OCI-LY3 (cell line): ENCODE results near the gene SLC22A14.

Source experiments
- H2AFZ ChIP-seq: fragments of 200-600, 300-600 bp; shearing (Covaris generic); 2 replicates; pipeline ENCODE4 v1.6.0; 2014; ENCODE audit warnings: antibody characterized with exemption, low read depth, low read length
- H3K27ac ChIP-seq: fragments of 200-600, 300-600 bp; sonication (generic); 2 replicates; pipeline ENCODE4 v1.5.1; 2014; ENCODE audit warnings: mild to moderate bottlenecking, low read length, moderate library complexity, mixed read lengths
- H3K27me3 ChIP-seq: fragments of 200-600, 300-600 bp; sonication (generic); 2 replicates; pipeline ENCODE4 v1.6.1; 2014; ENCODE audit warnings: low read depth, low read length, mixed read lengths
- H3K36me3 ChIP-seq: fragments of 200-600, 300-600 bp; sonication (generic); replicated peaks from 2 replicates; pipeline ENCODE3; 2014; ENCODE audit warnings: low read depth, low read length, mixed read lengths
- H3K4me1 ChIP-seq: fragments of 300-600, 200-600 bp; sonication (generic); 2 replicates; pipeline ENCODE4 v1.6.1; 2014; ENCODE audit warnings: low read length, mixed read lengths
- H3K4me2 ChIP-seq: fragments of 200-600, 300-600 bp; sonication (generic); 2 replicates; pipeline ENCODE4 v1.6.1; 2014; ENCODE audit warnings: low read length, mixed read lengths
- H3K4me3 ChIP-seq: fragments of 300-600, 200-600 bp; sonication (generic); 2 replicates; pipeline ENCODE4 v1.5.1; 2014; ENCODE audit warnings: antibody characterized with exemption, mild to moderate bottlenecking, low read length, moderate library complexity
- H3K79me2 ChIP-seq: fragments of 300-600, 200-600 bp; shearing (Covaris generic); 2 replicates; pipeline ENCODE4 v1.6.1; 2014; ENCODE audit warnings: mild to moderate bottlenecking, low read length, mixed read lengths
- H3K9ac ChIP-seq: fragments of 300-600, 200-600 bp; shearing (Covaris generic); 2 replicates; pipeline ENCODE4 v1.6.0; 2014; ENCODE audit warnings: mild to moderate bottlenecking, low read length, moderate library complexity
- H3K9me3 ChIP-seq: fragments of 200-600, 300-600 bp; shearing (Covaris generic); 2 replicates; pipeline ENCODE4 v1.6.1; 2014; ENCODE audit warnings: low read length, mixed read lengths; ENCODE audit not compliant: insufficient read depth
- H4K20me1 ChIP-seq: fragments of 200-600, 300-600 bp; sonication (generic); 2 replicates; pipeline ENCODE4 v1.6.1; 2016; ENCODE audit warnings: low read length, mixed read lengths; ENCODE audit not compliant: insufficient read depth
- EZH2phosphoT487 ChIP-seq: fragments of 200-600 bp; shearing (Covaris generic); IDR thresholded peaks from 2 replicates; pipeline ENCODE4 v1.6.1; 2018; ENCODE audit warnings: antibody characterized with exemption, mixed run types, low read depth
- TF ChIP-seq, protein P1 (sequence below): fragments of 200-600, 300-600 bp; sonication (generic); IDR thresholded peaks from 2 replicates; pipeline ENCODE4 v1.5.1; 2014; ENCODE audit warnings: antibody characterized with exemption, low read length, low read depth

Gene SLC22A14, protein sequence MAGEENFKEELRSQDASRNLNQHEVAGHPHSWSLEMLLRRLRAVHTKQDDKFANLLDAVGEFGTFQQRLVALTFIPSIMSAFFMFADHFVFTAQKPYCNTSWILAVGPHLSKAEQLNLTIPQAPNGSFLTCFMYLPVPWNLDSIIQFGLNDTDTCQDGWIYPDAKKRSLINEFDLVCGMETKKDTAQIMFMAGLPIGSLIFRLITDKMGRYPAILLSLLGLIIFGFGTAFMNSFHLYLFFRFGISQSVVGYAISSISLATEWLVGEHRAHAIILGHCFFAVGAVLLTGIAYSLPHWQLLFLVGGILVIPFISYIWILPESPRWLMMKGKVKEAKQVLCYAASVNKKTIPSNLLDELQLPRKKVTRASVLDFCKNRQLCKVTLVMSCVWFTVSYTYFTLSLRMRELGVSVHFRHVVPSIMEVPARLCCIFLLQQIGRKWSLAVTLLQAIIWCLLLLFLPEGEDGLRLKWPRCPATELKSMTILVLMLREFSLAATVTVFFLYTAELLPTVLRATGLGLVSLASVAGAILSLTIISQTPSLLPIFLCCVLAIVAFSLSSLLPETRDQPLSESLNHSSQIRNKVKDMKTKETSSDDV

DNA sequence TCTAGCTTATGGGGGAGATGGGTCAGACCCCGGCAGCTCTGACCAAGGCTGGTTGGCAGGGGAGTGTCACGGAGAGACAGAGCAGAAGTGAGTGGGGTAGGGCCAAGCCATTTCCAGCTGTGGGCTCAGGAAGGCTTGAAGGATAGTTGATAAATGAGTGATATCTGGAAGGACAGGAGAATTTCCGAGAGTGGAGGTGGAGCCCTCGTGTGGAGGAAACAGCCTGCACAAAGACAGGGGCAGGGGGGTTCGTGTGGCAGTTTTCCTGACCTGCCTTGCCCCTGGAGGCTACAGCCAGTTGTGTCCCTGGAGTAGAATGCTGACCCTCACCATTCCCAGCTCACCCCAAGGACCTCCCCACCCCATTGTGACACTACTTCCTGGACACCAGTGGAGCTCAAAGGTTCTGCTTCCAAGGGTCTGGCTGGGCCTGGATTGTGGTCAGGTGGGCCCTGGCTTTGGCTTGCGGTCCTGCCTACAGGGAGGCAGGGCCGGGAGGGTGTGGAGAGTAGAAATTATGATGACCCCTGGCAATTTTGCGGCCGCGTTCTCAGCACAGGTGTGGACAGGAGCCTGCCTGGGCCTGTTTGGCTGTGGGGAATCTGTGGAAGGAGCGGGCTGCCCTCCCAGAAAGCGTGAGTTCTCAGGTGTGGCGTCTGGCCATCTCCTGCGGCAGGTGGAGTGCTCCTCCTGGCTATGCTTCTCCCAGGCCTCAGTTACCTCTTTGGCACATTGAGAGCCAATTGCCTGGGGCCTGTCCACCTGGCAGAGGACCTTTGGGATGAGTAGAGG lies at the start of gene SLC22A14:
SLC22A14 (plus strand) TSS at position 400 of the 792 bp plus-strand sequence. CDS start 23,733 bp downstream, outside the sequence.
- Histone ChIP-seq H3K36me3 (no peaks in the 10 kb centered on the region), H3K27me3 (no peaks in the 10 kb centered on the region), H3K9ac (no peak within 1 kb of the TSS), H4K20me1 (no peaks in the 10 kb centered on the region), H3K4me2 (peak within 1 kb of the TSS; percentile 13), H3K79me2 (no peaks in the 10 kb centered on the region), H3K27ac (no peak within 1 kb of the TSS), H3K9me3 (no peaks in the 10 kb centered on the region), H3K4me3 (no peak within 1 kb of the TSS), H2AFZ (no peak within 1 kb of the TSS), H3K4me1 (peaks cover 13% of the 10 kb centered on the region)
- TF ChIP-seq, protein P1, sequence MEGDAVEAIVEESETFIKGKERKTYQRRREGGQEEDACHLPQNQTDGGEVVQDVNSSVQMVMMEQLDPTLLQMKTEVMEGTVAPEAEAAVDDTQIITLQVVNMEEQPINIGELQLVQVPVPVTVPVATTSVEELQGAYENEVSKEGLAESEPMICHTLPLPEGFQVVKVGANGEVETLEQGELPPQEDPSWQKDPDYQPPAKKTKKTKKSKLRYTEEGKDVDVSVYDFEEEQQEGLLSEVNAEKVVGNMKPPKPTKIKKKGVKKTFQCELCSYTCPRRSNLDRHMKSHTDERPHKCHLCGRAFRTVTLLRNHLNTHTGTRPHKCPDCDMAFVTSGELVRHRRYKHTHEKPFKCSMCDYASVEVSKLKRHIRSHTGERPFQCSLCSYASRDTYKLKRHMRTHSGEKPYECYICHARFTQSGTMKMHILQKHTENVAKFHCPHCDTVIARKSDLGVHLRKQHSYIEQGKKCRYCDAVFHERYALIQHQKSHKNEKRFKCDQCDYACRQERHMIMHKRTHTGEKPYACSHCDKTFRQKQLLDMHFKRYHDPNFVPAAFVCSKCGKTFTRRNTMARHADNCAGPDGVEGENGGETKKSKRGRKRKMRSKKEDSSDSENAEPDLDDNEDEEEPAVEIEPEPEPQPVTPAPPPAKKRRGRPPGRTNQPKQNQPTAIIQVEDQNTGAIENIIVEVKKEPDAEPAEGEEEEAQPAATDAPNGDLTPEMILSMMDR, result peak; percentile 82
- TF ChIP-seq EZH2phosphoT487, result no peak

DNA sequence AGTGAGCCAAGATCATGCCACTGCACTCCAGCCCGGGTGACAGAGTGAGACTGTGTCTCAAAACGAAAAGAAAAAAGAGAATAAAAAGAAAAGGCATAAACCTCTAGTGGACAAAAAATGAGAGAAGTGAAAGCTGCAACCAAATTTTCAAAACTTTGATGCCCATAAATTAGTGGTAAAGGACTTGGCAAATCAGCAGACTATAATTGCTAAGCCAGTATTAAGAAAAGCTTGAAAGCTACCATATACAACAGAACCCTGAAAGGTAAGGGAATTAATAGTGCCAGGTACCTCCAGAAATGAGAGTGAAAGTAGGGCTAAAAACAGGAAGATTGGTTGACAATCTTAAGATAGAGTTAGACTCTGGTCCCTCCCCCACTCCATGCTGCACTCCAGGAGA lies 49.4 kb upstream of the SLC22A14 start:
- TF ChIP-seq, protein P1, result no peak
- TF ChIP-seq EZH2phosphoT487, result no peak
- Histone ChIP-seq H4K20me1 (no peaks in the 10 kb centered on the region), H3K36me3 (peaks cover 82% of the 10 kb centered on the region), H3K79me2 (no peaks in the 10 kb centered on the region; the same call in 1 of the 2 replicates), H3K27ac (peak overlapping the region; percentile 83), H3K4me3 (peak overlapping the region; percentile 16), H3K9ac (peak overlapping the region; percentile 10; the same call in 1 of the 2 replicates), H3K9me3 (peaks cover 5% of the 10 kb centered on the region; the same call in 1 of the 2 replicates), H2AFZ (no peak overlapping the region), H3K4me2 (peak overlapping the region; percentile 57), H3K27me3 (no peaks in the 10 kb centered on the region), H3K4me1 (peaks cover 60% of the 10 kb centered on the region)

DNA sequence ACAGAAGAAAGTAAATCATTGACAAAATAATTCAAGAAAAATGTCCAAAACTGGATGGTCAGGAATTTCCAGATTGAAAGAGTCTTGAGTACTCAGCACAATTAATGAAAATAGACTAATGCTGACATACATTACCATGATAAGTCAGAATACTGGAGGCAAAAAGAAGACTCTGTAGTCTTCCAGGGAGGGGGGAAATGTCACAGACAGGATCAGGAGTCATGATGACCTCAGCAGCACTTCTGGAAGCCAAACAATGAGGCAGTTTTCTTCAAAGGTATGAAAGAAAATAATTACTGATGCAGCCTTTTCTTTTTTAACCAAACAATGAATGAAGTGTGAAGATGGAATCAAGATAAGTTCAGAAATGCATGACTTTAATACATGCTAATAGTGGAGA lies 46.6 kb upstream of the SLC22A14 start:
- H3K4me1 ChIP-seq, result peaks cover 55% of the 10 kb centered on the region
- peaks cover 13% of the 10 kb centered on the region; the same call in 1 of the 2 replicates for H3K9me3 ChIP-seq
- no peak overlapping the region for H3K4me3 ChIP-seq
- peak overlapping the region; percentile 48 for H3K27ac ChIP-seq
- H3K4me2 ChIP-seq, result peak overlapping the region; percentile 55
- H3K36me3 ChIP-seq, result peaks cover 88% of the 10 kb centered on the region
- no peaks in the 10 kb centered on the region; the same call in 1 of the 2 replicates for H3K79me2 ChIP-seq
- no peak overlapping the region for H3K9ac ChIP-seq
- no peaks in the 10 kb centered on the region for H4K20me1 ChIP-seq
- TF ChIP-seq EZH2phosphoT487, result no peak
- TF ChIP-seq, protein P1, result no peak
- no peaks in the 10 kb centered on the region for H3K27me3 ChIP-seq
- H2AFZ ChIP-seq, result no peak overlapping the region
